HEK293 (cell line): ENCODE data around the gene HERC4.

ENCODE experiments used
- CTCF ChIA-PET: fragments of 350-600 bp; formaldehyde crosslinking; extraction: SDS; loops from one replicate; lab custom pipeline; 2021; ENCODE audit warnings: antibody characterized with exemption; lab: Yijun Ruan, JAX
- POLR2A ChIA-PET: fragments of 300-600 bp; formaldehyde crosslinking; extraction: SDS; loops from one replicate; lab custom pipeline; 2020; ENCODE audit warnings: antibody characterized with exemption, inconsistent platforms; lab: Yijun Ruan, JAX
- H3K27ac ChIP-seq: fragments of 200-500 bp; sonication (Bioruptor generic); 2 replicates; pipeline ENCODE4 v1.5.1; 2014; ENCODE audit warnings: low read depth, low read length, control low read depth, inconsistent platforms; ENCODE audit errors: extremely low read depth
- H3K36me3 ChIP-seq, 2 experiments: fragments of 200-500 bp in 1 of 2; sonication (Bioruptor generic) in 1 of 2; 1 replicate in 1 of 2; 2 replicates in 1 of 2; pipeline ENCODE4 v1.5.1; 2014 to 2017; ENCODE audit warnings: inconsistent platforms in 2 of 2, low read length in 2 of 2; ENCODE audit not compliant: control insufficient read depth in 2 of 2, insufficient read depth in 1 of 2
- H3K4me1 ChIP-seq: fragments of 200-500 bp; sonication (Bioruptor generic); 2 replicates; pipeline ENCODE4 v1.5.1; 2014; ENCODE audit warnings: mild to moderate bottlenecking, low read length, inconsistent platforms; ENCODE audit not compliant: control insufficient read depth, insufficient read depth
- H3K4me3 ChIP-seq: 2 replicates; pipeline ENCODE4 v1.5.1; 2011; ENCODE audit warnings: low read depth, mild to moderate bottlenecking, control low read depth, low read length, moderate library complexity
- H3K9me3 ChIP-seq: fragments of 200-500 bp; sonication (Bioruptor generic); 2 replicates; pipeline ENCODE4 v1.5.1; 2014; ENCODE audit warnings: low read depth, low read length, inconsistent platforms; ENCODE audit not compliant: control insufficient read depth, insufficient read depth
- BCL11A ChIP-seq: fragments of 450-650 bp; formaldehyde crosslinking; IDR thresholded peaks from 2 replicates; pipeline ENCODE4 v1.5.1; 2016; ENCODE audit warnings: low read depth, missing biosample characterization, missing genetic modification characterization
- HOXD13 ChIP-seq: sonication (generic); formaldehyde crosslinking; IDR thresholded peaks from 2 replicates; pipeline ENCODE4 v1.8.0; 2022; ENCODE audit warnings: missing genetic modification reagents, borderline replicate concordance
- IKZF3 ChIP-seq: fragments of 450-650 bp; IDR thresholded peaks from 2 replicates; pipeline ENCODE4 v1.5.0; 2018; ENCODE audit warnings: missing biosample characterization, mild to moderate bottlenecking, missing genetic modification characterization, moderate library complexity
- KLF16 ChIP-seq: fragments of 450-650 bp; formaldehyde crosslinking; IDR thresholded peaks from 2 replicates; pipeline ENCODE4 v1.5.1; 2017; ENCODE audit warnings: missing biosample characterization, missing genetic modification characterization
- KLF7 ChIP-seq: fragments of 450-650 bp; formaldehyde crosslinking; IDR thresholded peaks from 2 replicates; pipeline ENCODE4 v1.5.1; 2016; ENCODE audit warnings: missing biosample characterization, missing genetic modification characterization, borderline replicate concordance
- SALL2 ChIP-seq: fragments of 450-650 bp; formaldehyde crosslinking; IDR thresholded peaks from 2 replicates; pipeline ENCODE4 v1.5.0; 2017; ENCODE audit warnings: missing biosample characterization, mild to moderate bottlenecking, missing genetic modification characterization, borderline replicate concordance
- ZBTB20 ChIP-seq: fragments of 450-650 bp; formaldehyde crosslinking; IDR thresholded peaks from 2 replicates; pipeline ENCODE4 v1.5.1; 2016; ENCODE audit warnings: missing biosample characterization, missing genetic modification characterization
- ZFP37 ChIP-seq: fragments of 450-650 bp; formaldehyde crosslinking; IDR thresholded peaks from 2 replicates; pipeline ENCODE4 v1.5.1; 2016; ENCODE audit warnings: missing biosample characterization, missing genetic modification characterization
- ZNF10 ChIP-seq: fragments of 450-650 bp; formaldehyde crosslinking; IDR thresholded peaks from 2 replicates; pipeline ENCODE4 v1.5.1; 2017; ENCODE audit warnings: missing biosample characterization, missing genetic modification characterization
- ZNF112 ChIP-seq: fragments of 450-650 bp; formaldehyde crosslinking; IDR thresholded peaks from 2 replicates; pipeline ENCODE4 v1.5.0; 2017; ENCODE audit warnings: missing biosample characterization, missing genetic modification characterization
- ZNF16 ChIP-seq: fragments of 450-650 bp; formaldehyde crosslinking; IDR thresholded peaks from 2 replicates; pipeline ENCODE4 v1.5.1; 2016; ENCODE audit warnings: low read depth, missing biosample characterization, missing genetic modification characterization
- ZNF2 ChIP-seq: fragments of 450-650 bp; formaldehyde crosslinking; IDR thresholded peaks from 2 replicates; pipeline ENCODE4 v1.5.1; 2016; ENCODE audit warnings: missing biosample characterization, missing genetic modification characterization
- ZNF214 ChIP-seq: fragments of 450-650 bp; formaldehyde crosslinking; IDR thresholded peaks from 2 replicates; pipeline ENCODE4 v1.5.1; 2017; ENCODE audit warnings: missing biosample characterization, mild to moderate bottlenecking, missing genetic modification characterization, borderline replicate concordance
- ZNF354C ChIP-seq: fragments of 450-650 bp; formaldehyde crosslinking; IDR thresholded peaks from 2 replicates; pipeline ENCODE4 v1.5.1; 2016; ENCODE audit warnings: missing biosample characterization, missing genetic modification characterization, low read depth, borderline replicate concordance
- ZNF423 ChIP-seq: fragments of 450-650 bp; formaldehyde crosslinking; IDR thresholded peaks from 2 replicates; pipeline ENCODE4 v1.5.1; 2016; ENCODE audit warnings: missing biosample characterization, missing genetic modification characterization
- ZNF449 ChIP-seq: fragments of 450-650 bp; formaldehyde crosslinking; IDR thresholded peaks from 2 replicates; pipeline ENCODE4 v1.5.1; 2017; ENCODE audit warnings: missing biosample characterization, mild to moderate bottlenecking, missing genetic modification characterization, moderate library complexity
- ZNF549 ChIP-seq: fragments of 450-650 bp; IDR thresholded peaks from 2 replicates; pipeline ENCODE4 v1.5.1; 2018; ENCODE audit warnings: missing biosample characterization, missing genetic modification characterization, mild to moderate bottlenecking, inconsistent platforms, moderate library complexity
- ZNF629 ChIP-seq: fragments of 450-650 bp; formaldehyde crosslinking; IDR thresholded peaks from 2 replicates; pipeline ENCODE4 v1.5.1; 2017; ENCODE audit warnings: missing biosample characterization, missing genetic modification characterization
- ZNF76 ChIP-seq: fragments of 450-650 bp; formaldehyde crosslinking; IDR thresholded peaks from 2 replicates; pipeline ENCODE4; 2016; ENCODE audit warnings: low read depth, missing biosample characterization, missing genetic modification characterization, borderline replicate concordance
- ZNF768 ChIP-seq: fragments of 450-650 bp; formaldehyde crosslinking; IDR thresholded peaks from 2 replicates; pipeline ENCODE4 v1.5.1; 2018; ENCODE audit warnings: missing biosample characterization, mild to moderate bottlenecking, missing genetic modification characterization
- ZNF776 ChIP-seq: fragments of 450-650 bp; formaldehyde crosslinking; IDR thresholded peaks from 2 replicates; pipeline ENCODE4 v1.5.0; 2017; ENCODE audit warnings: missing biosample characterization, missing genetic modification characterization, borderline replicate concordance
- TF ChIP-seq, protein P1 (sequence below): fragments of 450-650 bp; formaldehyde crosslinking; IDR thresholded peaks from 2 replicates; pipeline ENCODE4 v1.5.1; 2016; ENCODE audit warnings: missing biosample characterization, missing genetic modification characterization
- TF ChIP-seq, protein P2 (sequence below): fragments of 450-650 bp; formaldehyde crosslinking; IDR thresholded peaks from 2 replicates; pipeline ENCODE4 v1.5.1; 2016; ENCODE audit warnings: missing biosample characterization, missing genetic modification characterization
- TF ChIP-seq, protein P3 (sequence below): fragments of 450-650 bp; formaldehyde crosslinking; IDR thresholded peaks from 2 replicates; pipeline ENCODE4 v1.5.1; 2016; ENCODE audit warnings: missing biosample characterization, missing genetic modification characterization
- TF ChIP-seq, protein P4 (sequence below): fragments of 450-650 bp; formaldehyde crosslinking; IDR thresholded peaks from 2 replicates; pipeline ENCODE4 v1.5.1; 2016; ENCODE audit warnings: missing biosample characterization, missing genetic modification characterization

The HERC4 gene

DNA sequence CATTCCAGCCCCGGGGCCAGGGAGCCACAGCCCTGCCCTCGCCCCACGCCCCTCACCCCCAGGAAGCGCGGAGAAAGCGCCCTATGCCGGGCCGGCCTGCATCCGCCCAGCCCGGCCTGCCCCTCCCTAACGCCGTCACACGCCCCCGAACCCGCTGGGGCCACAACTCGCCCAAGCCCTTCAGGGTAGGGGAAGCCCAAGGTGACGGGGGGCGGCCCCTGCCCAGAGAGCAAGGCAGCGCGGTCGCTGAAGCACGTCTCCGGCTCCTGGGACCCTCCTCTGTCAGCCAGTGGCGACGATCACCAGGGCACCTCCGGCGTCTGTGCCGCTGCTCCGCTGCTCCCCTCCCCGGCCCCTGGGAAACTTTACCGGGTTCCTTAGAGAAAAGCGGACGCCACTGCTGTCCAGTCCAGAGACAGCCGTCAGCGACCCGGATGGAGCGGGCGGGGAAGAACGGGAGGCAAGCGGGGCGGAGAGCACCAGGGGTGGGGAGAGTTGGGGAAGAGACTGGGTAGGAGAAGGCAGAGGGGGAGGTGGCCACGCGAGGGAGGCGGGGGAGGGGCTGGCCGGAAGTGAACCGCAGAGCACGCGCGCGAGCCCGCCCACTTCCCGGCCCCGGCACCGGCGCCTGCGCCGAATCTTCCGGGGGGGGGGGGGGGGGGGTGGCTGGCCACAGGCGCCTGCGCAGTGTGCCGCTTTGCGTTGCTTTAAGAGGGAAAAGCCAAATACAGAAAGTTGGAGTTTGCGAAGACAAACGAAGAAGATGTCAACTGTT is at the start of gene HERC4 (continued):
- peak; percentile 31; the same call in 1 of the 2 replicates for TF ChIP-seq ZNF629 (tag by site-specific recombination)
- TF ChIP-seq ZNF16 (tag by site-specific recombination): no peak
- TF ChIP-seq, protein P1, sequence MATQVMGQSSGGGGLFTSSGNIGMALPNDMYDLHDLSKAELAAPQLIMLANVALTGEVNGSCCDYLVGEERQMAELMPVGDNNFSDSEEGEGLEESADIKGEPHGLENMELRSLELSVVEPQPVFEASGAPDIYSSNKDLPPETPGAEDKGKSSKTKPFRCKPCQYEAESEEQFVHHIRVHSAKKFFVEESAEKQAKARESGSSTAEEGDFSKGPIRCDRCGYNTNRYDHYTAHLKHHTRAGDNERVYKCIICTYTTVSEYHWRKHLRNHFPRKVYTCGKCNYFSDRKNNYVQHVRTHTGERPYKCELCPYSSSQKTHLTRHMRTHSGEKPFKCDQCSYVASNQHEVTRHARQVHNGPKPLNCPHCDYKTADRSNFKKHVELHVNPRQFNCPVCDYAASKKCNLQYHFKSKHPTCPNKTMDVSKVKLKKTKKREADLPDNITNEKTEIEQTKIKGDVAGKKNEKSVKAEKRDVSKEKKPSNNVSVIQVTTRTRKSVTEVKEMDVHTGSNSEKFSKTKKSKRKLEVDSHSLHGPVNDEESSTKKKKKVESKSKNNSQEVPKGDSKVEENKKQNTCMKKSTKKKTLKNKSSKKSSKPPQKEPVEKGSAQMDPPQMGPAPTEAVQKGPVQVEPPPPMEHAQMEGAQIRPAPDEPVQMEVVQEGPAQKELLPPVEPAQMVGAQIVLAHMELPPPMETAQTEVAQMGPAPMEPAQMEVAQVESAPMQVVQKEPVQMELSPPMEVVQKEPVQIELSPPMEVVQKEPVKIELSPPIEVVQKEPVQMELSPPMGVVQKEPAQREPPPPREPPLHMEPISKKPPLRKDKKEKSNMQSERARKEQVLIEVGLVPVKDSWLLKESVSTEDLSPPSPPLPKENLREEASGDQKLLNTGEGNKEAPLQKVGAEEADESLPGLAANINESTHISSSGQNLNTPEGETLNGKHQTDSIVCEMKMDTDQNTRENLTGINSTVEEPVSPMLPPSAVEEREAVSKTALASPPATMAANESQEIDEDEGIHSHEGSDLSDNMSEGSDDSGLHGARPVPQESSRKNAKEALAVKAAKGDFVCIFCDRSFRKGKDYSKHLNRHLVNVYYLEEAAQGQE (tag by site-specific recombination): peak; percentile 85
- no peak for TF ChIP-seq ZNF768 (tag by site-specific recombination)
- TF ChIP-seq, protein P2, sequence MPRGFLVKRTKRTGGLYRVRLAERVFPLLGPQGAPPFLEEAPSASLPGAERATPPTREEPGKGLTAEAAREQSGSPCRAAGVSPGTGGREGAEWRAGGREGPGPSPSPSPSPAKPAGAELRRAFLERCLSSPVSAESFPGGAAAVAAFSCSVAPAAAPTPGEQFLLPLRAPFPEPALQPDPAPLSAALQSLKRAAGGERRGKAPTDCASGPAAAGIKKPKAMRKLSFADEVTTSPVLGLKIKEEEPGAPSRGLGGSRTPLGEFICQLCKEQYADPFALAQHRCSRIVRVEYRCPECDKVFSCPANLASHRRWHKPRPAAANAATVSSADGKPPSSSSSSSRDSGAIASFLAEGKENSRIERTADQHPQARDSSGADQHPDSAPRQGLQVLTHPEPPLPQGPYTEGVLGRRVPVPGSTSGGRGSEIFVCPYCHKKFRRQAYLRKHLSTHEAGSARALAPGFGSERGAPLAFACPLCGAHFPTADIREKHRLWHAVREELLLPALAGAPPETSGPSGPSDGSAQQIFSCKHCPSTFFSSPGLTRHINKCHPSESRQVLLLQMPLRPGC (tag by site-specific recombination): no peak
- no peak for TF ChIP-seq ZNF354C (tag by site-specific recombination)
- TF ChIP-seq ZNF2 (tag by site-specific recombination): peak; percentile 56; the same call in 1 of the 2 replicates
- TF ChIP-seq ZNF76: no peak; the same call in none of the 2 replicates
- no peak for TF ChIP-seq HOXD13 (CRISPR knock-in tag)
- TF ChIP-seq IKZF3 (tag by site-specific recombination): no peak
- TF ChIP-seq KLF7 (tag by site-specific recombination): peak; percentile 23; the same call in 1 of the 2 replicates
- TF ChIP-seq SALL2 (tag by site-specific recombination): no peak
- TF ChIP-seq BCL11A (tag by site-specific recombination): no peak
- peak; percentile 60 for TF ChIP-seq ZFP37 (tag by site-specific recombination)
- TF ChIP-seq ZBTB20 (tag by site-specific recombination): peak; percentile 89
- peak; percentile 15; the same call in 1 of the 2 replicates for TF ChIP-seq ZNF449
- no peak for TF ChIP-seq ZNF112

- CTCF ChIA-PET: interaction anchor here (1.6 kb wide), 1 partner anchor 31 kb away, joined by 5 read pairs; no protein-coding TSS in a partner anchor
- H3K4me3 ChIP-seq: no peak overlapping the region
- peaks cover 6% of the 10 kb centered on the region; the same call in 1 of the 2 replicates for H3K4me1 ChIP-seq
- POLR2A ChIA-PET: no interaction called here
- no peaks in the 10 kb centered on the region for H3K36me3 ChIP-seq
- no peak overlapping the region for H3K27ac ChIP-seq
- H3K9me3 ChIP-seq: no peaks in the 10 kb centered on the region
- TF ChIP-seq, protein P3, sequence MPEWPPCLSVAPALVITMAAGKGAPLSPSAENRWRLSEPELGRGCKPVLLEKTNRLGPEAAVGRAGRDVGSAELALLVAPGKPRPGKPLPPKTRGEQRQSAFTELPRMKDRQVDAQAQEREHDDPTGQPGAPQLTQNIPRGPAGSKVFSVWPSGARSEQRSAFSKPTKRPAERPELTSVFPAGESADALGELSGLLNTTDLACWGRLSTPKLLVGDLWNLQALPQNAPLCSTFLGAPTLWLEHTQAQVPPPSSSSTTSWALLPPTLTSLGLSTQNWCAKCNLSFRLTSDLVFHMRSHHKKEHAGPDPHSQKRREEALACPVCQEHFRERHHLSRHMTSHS (tag by site-specific recombination): no peak
- TF ChIP-seq ZNF10 (tag by site-specific recombination): no peak
- no peak for TF ChIP-seq ZNF423 (tag by site-specific recombination)
- TF ChIP-seq ZNF214 (tag by site-specific recombination): no peak
- TF ChIP-seq ZNF776 (tag by site-specific recombination): no peak
- TF ChIP-seq IKZF3 (tag by site-specific recombination): no peak
- no peak for TF ChIP-seq ZNF549 (tag by site-specific recombination)
- TF ChIP-seq KLF16 (tag by site-specific recombination): no peak
- TF ChIP-seq, protein P4, sequence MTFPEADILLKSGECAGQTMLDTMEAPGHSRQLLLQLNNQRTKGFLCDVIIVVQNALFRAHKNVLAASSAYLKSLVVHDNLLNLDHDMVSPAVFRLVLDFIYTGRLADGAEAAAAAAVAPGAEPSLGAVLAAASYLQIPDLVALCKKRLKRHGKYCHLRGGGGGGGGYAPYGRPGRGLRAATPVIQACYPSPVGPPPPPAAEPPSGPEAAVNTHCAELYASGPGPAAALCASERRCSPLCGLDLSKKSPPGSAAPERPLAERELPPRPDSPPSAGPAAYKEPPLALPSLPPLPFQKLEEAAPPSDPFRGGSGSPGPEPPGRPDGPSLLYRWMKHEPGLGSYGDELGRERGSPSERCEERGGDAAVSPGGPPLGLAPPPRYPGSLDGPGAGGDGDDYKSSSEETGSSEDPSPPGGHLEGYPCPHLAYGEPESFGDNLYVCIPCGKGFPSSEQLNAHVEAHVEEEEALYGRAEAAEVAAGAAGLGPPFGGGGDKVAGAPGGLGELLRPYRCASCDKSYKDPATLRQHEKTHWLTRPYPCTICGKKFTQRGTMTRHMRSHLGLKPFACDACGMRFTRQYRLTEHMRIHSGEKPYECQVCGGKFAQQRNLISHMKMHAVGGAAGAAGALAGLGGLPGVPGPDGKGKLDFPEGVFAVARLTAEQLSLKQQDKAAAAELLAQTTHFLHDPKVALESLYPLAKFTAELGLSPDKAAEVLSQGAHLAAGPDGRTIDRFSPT (tag by site-specific recombination): no peak
Measured at GRCh38 chr10:68124718-68125117, 49.6 kb upstream of the HERC4 start.
